MCF 10A (cell line): ENCODE measurements around the gene GJB1. TPM values are rescaled to one million over a fixed set of nuclear protein-coding genes. Genes with fewer than 3 reads are reported as not detected.

Experiments used
- BruUV-seq: library from RNA; stranded (reverse); fragments of 400-500 nt; replicated peaks from 2 replicates; lab custom pipeline; 2021; lab: Mats Ljungman, UMichigan
- CTCF ChIA-PET: fragments of 300-600 bp; sonication (Branson Sonifier 250); formaldehyde crosslinking; extraction: SDS; loops from one replicate; lab custom pipeline; 2021; ENCODE audit warnings: antibody characterized with exemption, inconsistent platforms; lab: Yijun Ruan, JAX
- POLR2A ChIA-PET: fragments of 300-600, 350-650 bp; sonication (Branson Sonifier 250); formaldehyde crosslinking; extraction: SDS; loops from one replicate; lab custom pipeline; 2020; ENCODE audit warnings: antibody characterized with exemption, inconsistent platforms; lab: Yijun Ruan, JAX
- DNase-seq: peaks from one replicate; pipeline ENCODE4 v3.0.0-alpha.2; 2018; ENCODE audit not compliant: unreplicated experiment
- H3K27ac Mint-ChIP-seq: one replicate; pipeline ENCODE4 v1.8.0; 2022; ENCODE audit warnings: mild to moderate bottlenecking, low read depth, mixed read lengths; ENCODE audit not compliant: unreplicated experiment
- H3K27me3 Mint-ChIP-seq: one replicate; pipeline ENCODE4 v1.8.0; 2022; ENCODE audit warnings: mixed read lengths; ENCODE audit not compliant: insufficient read depth, unreplicated experiment
- H3K36me3 Mint-ChIP-seq: one replicate; pipeline ENCODE4 v1.8.0; 2022; ENCODE audit warnings: mild to moderate bottlenecking, moderate library complexity, mixed read lengths; ENCODE audit not compliant: insufficient read depth, unreplicated experiment
- H3K4me1 Mint-ChIP-seq: one replicate; pipeline ENCODE4 v1.8.0; 2022; ENCODE audit warnings: mixed read lengths; ENCODE audit not compliant: insufficient read depth, unreplicated experiment
- H3K4me3 Mint-ChIP-seq: one replicate; pipeline ENCODE4 v1.8.0; 2022; ENCODE audit warnings: mild to moderate bottlenecking, moderate library complexity, mixed read lengths; ENCODE audit not compliant: unreplicated experiment
- H3K9me3 Mint-ChIP-seq: one replicate; pipeline ENCODE4 v1.8.0; 2022; ENCODE audit warnings: mixed read lengths; ENCODE audit not compliant: unreplicated experiment
- CTCF ChIP-seq: fragments of 200-600 bp; IDR thresholded peaks from one replicate; pipeline ENCODE4 v1.8.0; 2022; ENCODE audit warnings: antibody characterized with exemption, mild to moderate bottlenecking; ENCODE audit not compliant: unreplicated experiment
- intact Hi-C: fragments of 100-400 bp; cut with micrococcal nuclease; formaldehyde crosslinking; loops from 2 replicates; pipeline ENCODE4 v1.14.1; 2022
- total RNA-seq: library from RNA; stranded (reverse); gene quantifications from 2 replicates; pipeline ENCODE4 v1.2.3, GENCODE V29; 2022

GJB1 gene
- total RNA-seq, 1 experiment from 2014 or later: not detected

GRCh38 chrX:71239781-71240180, 16.8 kb downstream of the GJB1 start:
- H3K27me3 Mint-ChIP-seq: peaks cover 50% of the 10 kb centered on the region
- no peak overlapping the region for H3K4me3 Mint-ChIP-seq
- peaks cover 7% of the 10 kb centered on the region for H3K36me3 Mint-ChIP-seq
- intact Hi-C loops: no loop called here
- ChIA-PET CTCF (interaction anchor here (0.6 kb wide), 1 partner anchor 1250 kb away, joined by 3 read pairs; no protein-coding TSS in a partner anchor), POLR2A (no interaction called here)
- H3K4me1 Mint-ChIP-seq: no peaks in the 10 kb centered on the region
- no peak overlapping the region for H3K27ac Mint-ChIP-seq
- TSS peak; percentile 19 for BruUV-seq
- no peaks in the 10 kb centered on the region for H3K9me3 Mint-ChIP-seq
- TF ChIP-seq CTCF: no peak
- no peak for DNase-seq

- Mint-ChIP-seq H3K27me3 (peaks cover 40% of the 10 kb centered on the region), H3K36me3 (peaks cover 22% of the 10 kb centered on the region), H3K4me1 (no peaks in the 10 kb centered on the region), H3K9me3 (no peaks in the 10 kb centered on the region), H3K4me3 (no peak overlapping the region), H3K27ac (no peak overlapping the region)
- no peak for TF ChIP-seq CTCF
- no peak for DNase-seq
- ChIA-PET POLR2A (no interaction called here), CTCF (no interaction called here)
- no TSS peak for BruUV-seq
- intact Hi-C loops: no loop called here
These were observed 18.3 kb downstream of the GJB1 start for GRCh38 chrX:71241301-71241700.

- POLR2A ChIA-PET: no interaction called here
- Mint-ChIP-seq H3K4me3 (no peak overlapping the region), H3K27me3 (peaks cover 47% of the 10 kb centered on the region), H3K27ac (no peak overlapping the region), H3K36me3 (peaks cover 35% of the 10 kb centered on the region), H3K4me1 (no peaks in the 10 kb centered on the region), H3K9me3 (no peaks in the 10 kb centered on the region)
- no TSS peak for BruUV-seq
- no peak for DNase-seq
- CTCF ChIA-PET: interaction anchor here (0.5 kb wide), 1 partner anchor 69 kb away, joined by 4 read pairs; no protein-coding TSS in a partner anchor
- no peak for TF ChIP-seq CTCF
- intact Hi-C loops: no loop called here
These were observed 21.5 kb downstream of the GJB1 start for GRCh38 chrX:71244359-71245128.

GRCh38 chrX:71245159-71245558, 22.1 kb downstream of the GJB1 start:
- no peak for TF ChIP-seq CTCF

More at GRCh38 chrX:71245159-71245558, 22.1 kb downstream of the GJB1 start:
- no TSS peak for BruUV-seq
- H3K9me3 Mint-ChIP-seq: no peaks in the 10 kb centered on the region
- H3K27me3 Mint-ChIP-seq: peaks cover 41% of the 10 kb centered on the region
- peaks cover 38% of the 10 kb centered on the region for H3K36me3 Mint-ChIP-seq
- H3K4me1 Mint-ChIP-seq: no peaks in the 10 kb centered on the region
- ChIA-PET POLR2A (no interaction called here), CTCF (no interaction called here)
- intact Hi-C loops: no loop called here
- no peak overlapping the region for H3K27ac Mint-ChIP-seq
- DNase-seq: no peak
- no peak overlapping the region for H3K4me3 Mint-ChIP-seq
